ENCODE data around the gene NRCAM.

DNA sequence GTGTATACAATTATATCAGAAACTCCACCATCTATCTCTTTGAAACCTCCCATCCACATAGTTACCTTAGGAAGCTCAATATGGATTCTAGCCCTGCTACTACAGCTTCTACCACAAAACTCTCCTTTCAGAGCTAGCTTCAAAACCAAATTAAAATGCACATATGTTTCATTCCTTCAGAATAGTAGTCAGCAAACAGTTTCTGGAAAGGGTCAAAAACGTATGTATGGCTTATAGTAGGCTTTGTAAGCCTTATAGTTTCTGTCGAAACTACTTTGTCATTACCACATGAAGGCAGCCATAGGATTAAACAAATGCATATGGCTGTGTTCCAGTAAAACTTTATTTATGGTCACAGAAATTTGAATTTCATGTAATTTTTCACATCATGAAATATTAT is 170.5 kb downstream of the NRCAM start:
- TF ChIP-seq, protein P1, sequence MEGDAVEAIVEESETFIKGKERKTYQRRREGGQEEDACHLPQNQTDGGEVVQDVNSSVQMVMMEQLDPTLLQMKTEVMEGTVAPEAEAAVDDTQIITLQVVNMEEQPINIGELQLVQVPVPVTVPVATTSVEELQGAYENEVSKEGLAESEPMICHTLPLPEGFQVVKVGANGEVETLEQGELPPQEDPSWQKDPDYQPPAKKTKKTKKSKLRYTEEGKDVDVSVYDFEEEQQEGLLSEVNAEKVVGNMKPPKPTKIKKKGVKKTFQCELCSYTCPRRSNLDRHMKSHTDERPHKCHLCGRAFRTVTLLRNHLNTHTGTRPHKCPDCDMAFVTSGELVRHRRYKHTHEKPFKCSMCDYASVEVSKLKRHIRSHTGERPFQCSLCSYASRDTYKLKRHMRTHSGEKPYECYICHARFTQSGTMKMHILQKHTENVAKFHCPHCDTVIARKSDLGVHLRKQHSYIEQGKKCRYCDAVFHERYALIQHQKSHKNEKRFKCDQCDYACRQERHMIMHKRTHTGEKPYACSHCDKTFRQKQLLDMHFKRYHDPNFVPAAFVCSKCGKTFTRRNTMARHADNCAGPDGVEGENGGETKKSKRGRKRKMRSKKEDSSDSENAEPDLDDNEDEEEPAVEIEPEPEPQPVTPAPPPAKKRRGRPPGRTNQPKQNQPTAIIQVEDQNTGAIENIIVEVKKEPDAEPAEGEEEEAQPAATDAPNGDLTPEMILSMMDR (conservative IDR thresholded peaks at IDR 0.05), result no peak
- TF ChIP-seq ZFX (IDR thresholded peaks at IDR 0.05), result no peak

Data from C4-2B (cell line).